ENCODE measurements around the gene MDN1. TPM values are rescaled to one million over a fixed set of nuclear protein-coding genes. Genes with fewer than 3 reads are reported as not detected.

Gene MDN1
- polyA plus RNA-seq, 2 of the 4 experiments (the other 2 are of a cell fraction) = 6.4 to 20.5 TPM

- no peak for DNase-seq (ENCODE audit: low read depth in 1 of 2, low spot score in 1 of 2)
- no peak for ATAC-seq
- ChIA-PET POLR2A (no interaction called here), CTCF (no interaction called here)
- H3K27ac ChIP-seq = no peak overlapping the region
- no peak for FAIRE-seq
- H3K9me3 ChIP-seq = no peaks in the 10 kb centered on the region
- H3K4me1 ChIP-seq = peaks cover 5% of the 10 kb centered on the region
- 90% methylated on average over 12 of the region's 12 CpGs for WGBS (ENCODE audit: missing lambda C conversion rate)
- no peak for TF ChIP-seq FOSB (CRISPR knock-in tag; IDR thresholded peaks at IDR 0.05)
- no peak for TF ChIP-seq FOXS1 (CRISPR knock-in tag; IDR thresholded peaks at IDR 0.05)
- TF ChIP-seq RARB (CRISPR knock-in tag; IDR thresholded peaks at IDR 0.05) = no peak
- H3K4me3 ChIP-seq = no peak overlapping the region
- H3K4me2 ChIP-seq = no peak overlapping the region
These were observed 15.5 kb upstream of the MDN1 start for GRCh38 chr6:89834884-89835792.

GRCh38 chr6:89830170-89830809, 10.7 kb upstream of the MDN1 start:
- TF ChIP-seq, protein P1, sequence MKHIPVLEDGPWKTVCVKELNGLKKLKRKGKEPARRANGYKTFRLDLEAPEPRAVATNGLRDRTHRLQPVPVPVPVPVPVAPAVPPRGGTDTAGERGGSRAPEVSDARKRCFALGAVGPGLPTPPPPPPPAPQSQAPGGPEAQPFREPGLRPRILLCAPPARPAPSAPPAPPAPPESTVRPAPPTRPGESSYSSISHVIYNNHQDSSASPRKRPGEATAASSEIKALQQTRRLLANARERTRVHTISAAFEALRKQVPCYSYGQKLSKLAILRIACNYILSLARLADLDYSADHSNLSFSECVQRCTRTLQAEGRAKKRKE (CRISPR knock-in tag; IDR thresholded peaks at IDR 0.05; ENCODE audit: low read depth) = no peak
- no peak for TF ChIP-seq TFCP2L1 (CRISPR knock-in tag; IDR thresholded peaks at IDR 0.05)
- TF ChIP-seq MAZ (IDR thresholded peaks at IDR 0.05; ENCODE audit: borderline replicate concordance, low read depth, low read length) = no peak
- no peak for TF ChIP-seq KDM5A (IDR thresholded peaks at IDR 0.05)
- no peak for TF ChIP-seq RAD21 (conservative IDR thresholded peaks at IDR 0.05 in 1 of 2, IDR thresholded peaks at IDR 0.05 in 1 of 2)
- no peak for TF ChIP-seq BHLHE40 (IDR thresholded peaks at IDR 0.05; ENCODE audit: low read depth, low read length)
- no peak for TF ChIP-seq SREBF2 (IDR thresholded peaks at IDR 0.05)
- no peak for TF ChIP-seq CBX8 (IDR thresholded peaks at IDR 0.05)
- no peak for TF ChIP-seq CBX2 (IDR thresholded peaks at IDR 0.05; ENCODE audit: borderline replicate concordance, low read depth)
- TF ChIP-seq REST (IDR thresholded peaks at IDR 0.05) = no peak
- no peak for TF ChIP-seq MAFK (IDR thresholded peaks at IDR 0.05; ENCODE audit: partially characterized antibody)
- TF ChIP-seq BCL3 (IDR thresholded peaks at IDR 0.05) = no peak
- no peak for TF ChIP-seq ZNF302 (CRISPR knock-in tag; IDR thresholded peaks at IDR 0.05)
- no peak for TF ChIP-seq ZC3H11A (IDR thresholded peaks at IDR 0.05)
- TF ChIP-seq GATA3 (IDR thresholded peaks at IDR 0.05; ENCODE audit: borderline replicate concordance) = no peak
- no peak for TF ChIP-seq NR3C1 (IDR thresholded peaks at IDR 0.05)
- no peak for TF ChIP-seq RCOR1 (IDR thresholded peaks at IDR 0.05; ENCODE audit: low read depth, low read length)
- CTCF ChIA-PET = interaction anchor here (2.0 kb wide), 1 partner anchor 11 kb away, joined by 4 read pairs; the partner anchor contains the start of gene MDN1
- POLR2A ChIA-PET = no interaction called here
- peak overlapping the region; percentile 98 for H3K4me2 ChIP-seq
- H3K27ac ChIP-seq = peak overlapping the region; percentile 84 to 96
- DNase-seq (ENCODE audit: low read depth in 1 of 2, low spot score in 1 of 2) (no peak), FAIRE-seq (no peak), ATAC-seq (no peak)
- 7% methylated on average over 14 of the region's 15 CpGs for WGBS (ENCODE audit: missing lambda C conversion rate)
- peak overlapping the region; percentile 80 for H3K4me3 ChIP-seq
- peaks cover 5% of the 10 kb centered on the region for H3K4me1 ChIP-seq
- no peaks in the 10 kb centered on the region for H3K9me3 ChIP-seq

All from A549 (cell line).